A549 (cell line): ENCODE measurements around the gene LARGE2. TPM values are rescaled to one million over a fixed set of nuclear protein-coding genes. Genes with fewer than 3 reads are reported as not detected.

Experiments
- ATAC-seq, 2 experiments: fragments of 200-7000 bp in 1 of 2; fragments of >200 bp in 1 of 2; cut with Nextera tagmentation in 1 of 2; cut with Tn5 transposase in 1 of 2; 3 replicates each; pipeline versions ENCODE4 v1.8.0 to v1.9.1; 2018 to 2020; ENCODE audit warnings: mild to moderate bottlenecking in 1 of 2, moderate library complexity in 1 of 2
- CTCF ChIA-PET: fragments of 300-600 bp; sonication (Branson Sonifier 250); formaldehyde crosslinking; extraction: SDS; loops from one replicate; lab custom pipeline; 2021; ENCODE audit warnings: antibody characterized with exemption, inconsistent platforms; lab: Yijun Ruan, JAX
- POLR2A ChIA-PET: fragments of 350-600 bp; formaldehyde crosslinking; extraction: SDS; loops from one replicate; lab custom pipeline; 2021; ENCODE audit warnings: antibody characterized with exemption, inconsistent platforms; lab: Yijun Ruan, JAX
- DNase-seq, 2 experiments: peaks; one replicate each; pipeline versions ENCODE4 v3.0.0 to v3.0.0-alpha.2; 2011 to 2016; ENCODE audit warnings: low read depth in 1 of 2, low spot score in 1 of 2
- FAIRE-seq: peaks from 2 replicates; lab custom pipeline; 2011; peaks lifted over from hg19 to GRCh38; lab: Jason Lieb, UNC
- H3K27ac ChIP-seq, 2 experiments: fragments of >200 bp; sonication (Bioruptor Twin); formaldehyde crosslinking; 3 replicates each; pipeline ENCODE4 v1.5.1; 2016 to 2017
- H3K4me1 ChIP-seq: fragments of >200 bp; sonication (Bioruptor Twin); formaldehyde crosslinking; 3 replicates; pipeline ENCODE4 v1.6.1; 2016
- H3K4me2 ChIP-seq: fragments of >200 bp; sonication (Bioruptor Twin); formaldehyde crosslinking; 3 replicates; pipeline ENCODE4 v1.6.1; 2016
- H3K4me3 ChIP-seq: fragments of >200 bp; sonication (Bioruptor Twin); formaldehyde crosslinking; 3 replicates; pipeline ENCODE4 v1.5.1; 2016
- H3K9me3 ChIP-seq: fragments of >200 bp; sonication (Bioruptor Twin); formaldehyde crosslinking; 3 replicates; pipeline ENCODE4 v1.6.1; 2016
- BHLHE40 ChIP-seq: IDR thresholded peaks from 2 replicates; pipeline ENCODE4 v1.6.1; 2012; ENCODE audit warnings: low read depth, low read length, inconsistent platforms
- CBX8 ChIP-seq: fragments of 200-600 bp; sonication (generic); IDR thresholded peaks from 2 replicates; pipeline ENCODE4 v1.6.1; 2016
- CHD2 ChIP-seq: fragments of 150-350 bp; IDR thresholded peaks from 2 replicates; pipeline ENCODE4 v1.6.1; 2014; ENCODE audit warnings: low read length; ENCODE audit not compliant: partially characterized antibody
- ESRRA ChIP-seq: fragments of 150-350 bp; IDR thresholded peaks from 2 replicates; pipeline ENCODE4 v1.6.1; 2014; ENCODE audit warnings: mild to moderate bottlenecking, low read length, borderline replicate concordance
- FOSB ChIP-seq: fragments of 250-450 bp; sonication (Bioruptor Pico); IDR thresholded peaks from 2 replicates; pipeline ENCODE4 v1.5.0; 2020; ENCODE audit warnings: mild to moderate bottlenecking, moderate library complexity
- HOXB13 ChIP-seq: fragments of 250-450 bp; sonication (Bioruptor Pico); IDR thresholded peaks from 2 replicates; pipeline ENCODE4 v1.5.0; 2020; ENCODE audit warnings: low read depth, mild to moderate bottlenecking, moderate library complexity
- HOXB5 ChIP-seq: fragments of 250-450 bp; sonication (Bioruptor Pico); IDR thresholded peaks from 2 replicates; pipeline ENCODE4 v1.5.0; 2020; ENCODE audit warnings: mild to moderate bottlenecking, moderate library complexity
- JUN ChIP-seq, 2 experiments: fragments of >200 bp; sonication (Bioruptor Twin); formaldehyde crosslinking; IDR thresholded peaks; 2 replicates in 1 of 2; 3 replicates in 1 of 2; pipeline ENCODE4 v1.6.1; 2016 to 2017
- JUNB ChIP-seq: fragments of >200 bp; sonication (Bioruptor Twin); formaldehyde crosslinking; IDR thresholded peaks from 2 replicates; pipeline ENCODE4 v1.6.1; 2016
- KDM5A ChIP-seq: fragments of 200-600 bp; sonication (generic); IDR thresholded peaks from 2 replicates; pipeline ENCODE4 v1.6.1; 2016; ENCODE audit warnings: antibody characterized with exemption, mild to moderate bottlenecking
- NFE2L2 ChIP-seq: fragments of 150-350 bp; conservative IDR thresholded peaks from 2 replicates; pipeline ENCODE4 v1.6.1; 2014; ENCODE audit warnings: low read length
- NPAS2 ChIP-seq: fragments of 250-450 bp; sonication (Bioruptor Pico); IDR thresholded peaks from 2 replicates; pipeline ENCODE4 v1.8.0; 2022; ENCODE audit warnings: mild to moderate bottlenecking, moderate library complexity, borderline replicate concordance
- PHF8 ChIP-seq: fragments of 200-600 bp; sonication (generic); IDR thresholded peaks from 2 replicates; pipeline ENCODE4 v1.6.1; 2016; ENCODE audit warnings: low read depth, mild to moderate bottlenecking, antibody characterized with exemption, moderate library complexity, borderline replicate concordance
- POLR2A ChIP-seq: IDR thresholded peaks from 2 replicates; pipeline ENCODE4 v1.6.1; 2012; ENCODE audit warnings: mild to moderate bottlenecking, low read length
- POLR2AphosphoS2 ChIP-seq: conservative IDR thresholded peaks from 2 replicates; pipeline ENCODE4 v1.6.1; 2012; ENCODE audit warnings: low read length, improper control_type of control experiment, inconsistent platforms
- RCOR1 ChIP-seq: fragments of 150-350 bp; IDR thresholded peaks from 2 replicates; pipeline ENCODE4 v1.6.1; 2014; ENCODE audit warnings: antibody characterized with exemption, low read length, low read depth
- RNF2 ChIP-seq: fragments of 200-600 bp; sonication (generic); IDR thresholded peaks from 2 replicates; pipeline ENCODE4 v1.6.1; 2016; ENCODE audit warnings: low read depth, mild to moderate bottlenecking, antibody characterized with exemption, moderate library complexity, borderline replicate concordance
- SMC3 ChIP-seq: fragments of >200 bp; sonication (Bioruptor Twin); formaldehyde crosslinking; IDR thresholded peaks from 3 replicates; pipeline ENCODE4 v1.6.1; 2018; ENCODE audit warnings: inconsistent platforms
- TFCP2L1 ChIP-seq: fragments of 250-450 bp; sonication (Bioruptor Pico); IDR thresholded peaks from 2 replicates; pipeline ENCODE4 v1.5.0; 2021; ENCODE audit warnings: mild to moderate bottlenecking
- TP53 ChIP-seq: fragments of 250-450 bp; sonication (Bioruptor Pico); IDR thresholded peaks from 2 replicates; pipeline ENCODE4 v1.5.0; 2021; ENCODE audit warnings: mild to moderate bottlenecking, moderate library complexity
- ZC3H11A ChIP-seq: fragments of 450-650 bp; IDR thresholded peaks from 2 replicates; pipeline ENCODE4 v1.6.1; 2014; ENCODE audit warnings: antibody characterized with exemption, mild to moderate bottlenecking
- ZNF302 ChIP-seq: fragments of 250-450 bp; sonication (Bioruptor Pico); IDR thresholded peaks from 2 replicates; pipeline ENCODE4 v1.9.0; 2021; ENCODE audit warnings: inconsistent platforms, mild to moderate bottlenecking, moderate library complexity
- WGBS: methylation state at CpG from one replicate; pipeline ENCODE4 v1.1.6; 2017; ENCODE audit errors: missing lambda C conversion rate; 5-methylcytosine and 5-hydroxymethylcytosine counted together
- polyA plus RNA-seq, 4 experiments: library from polyadenylated mRNA; depleted of rRNA in 3 of 4; stranded (reverse); fragments of >200 nt; fragmentation: RNase III in 1 of 4; extraction: RNeasy Plus Mini Kit Qiagen cat#74134 plus additional on column Dnase treatment in 1 of 4; gene quantifications; 2 replicates in 3 of 4; 3 replicates in 1 of 4; pipeline ENCODE4 v1.2.3, GENCODE V29; 2011 to 2017
- TF ChIP-seq, protein P1 (sequence below): fragments of 200-600 bp; sonication (generic); IDR thresholded peaks from 2 replicates; pipeline ENCODE4 v1.6.1; 2016; ENCODE audit warnings: antibody characterized with exemption, mild to moderate bottlenecking, moderate library complexity
- TF ChIP-seq, protein P2 (sequence below): IDR thresholded peaks from 2 replicates; pipeline ENCODE4 v1.6.1; 2012; ENCODE audit warnings: low read depth, borderline replicate concordance
- TF ChIP-seq, protein P3 (sequence below): IDR thresholded peaks from 2 replicates; pipeline ENCODE4 v1.6.1; 2012
- TF ChIP-seq, protein P4 (sequence below): fragments of >200 bp; sonication (Bioruptor Twin); formaldehyde crosslinking; IDR thresholded peaks from 3 replicates; pipeline ENCODE4 v1.6.1; 2016

LARGE2 gene
- polyA plus RNA-seq, 2 of the 4 experiments (the other 2 are of a cell fraction), result 0.97 to 2.3 TPM

DNA sequence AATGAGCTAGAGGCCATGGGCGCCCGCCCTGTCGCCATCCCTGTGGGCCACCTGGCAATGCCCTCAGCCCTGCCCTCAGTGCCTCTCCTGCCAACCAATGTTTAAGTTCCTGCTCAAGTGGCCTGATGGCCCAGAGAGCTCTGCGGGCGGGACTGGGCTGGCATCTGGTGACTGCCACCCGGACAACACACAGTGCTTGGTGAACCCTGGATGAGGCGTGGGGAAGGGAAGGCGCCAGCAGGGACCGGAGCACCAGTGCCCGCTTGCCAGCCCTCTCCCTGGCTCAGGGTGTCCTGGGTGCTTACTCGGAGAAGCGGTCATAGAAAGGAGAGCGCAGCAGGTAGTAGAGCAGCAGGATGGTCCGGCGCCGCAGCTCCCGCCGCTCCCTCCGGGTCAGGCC is 8.9 kb upstream of the LARGE2 start:
- Histone ChIP-seq H3K4me2 (no peak overlapping the region), H3K4me3 (no peak overlapping the region), H3K4me1 (peaks cover 8% of the 10 kb centered on the region; the same call in 1 of the 3 replicates), H3K27ac (no peak overlapping the region), H3K9me3 (no peaks in the 10 kb centered on the region)
- CTCF ChIA-PET, result interaction anchor here (1.5 kb wide), 2 partner anchors 41 to 42 kb away, joined by 3 to 4 read pairs; no protein-coding TSS in a partner anchor
- POLR2A ChIA-PET, result no interaction called here
- no peak for ATAC-seq
- WGBS, result 97% methylated on average over 19 of the region's 19 CpGs
- TF ChIP-seq POLR2AphosphoS2 (no peak), NFE2L2 (no peak), NPAS2 (no peak), ZNF302 (CRISPR knock-in tag) (no peak), JUN (IDR thresholded peaks at IDR 0.05) (no peak), CBX8 (no peak), BHLHE40 (no peak), RCOR1 (no peak)
- TF ChIP-seq, protein P1, sequence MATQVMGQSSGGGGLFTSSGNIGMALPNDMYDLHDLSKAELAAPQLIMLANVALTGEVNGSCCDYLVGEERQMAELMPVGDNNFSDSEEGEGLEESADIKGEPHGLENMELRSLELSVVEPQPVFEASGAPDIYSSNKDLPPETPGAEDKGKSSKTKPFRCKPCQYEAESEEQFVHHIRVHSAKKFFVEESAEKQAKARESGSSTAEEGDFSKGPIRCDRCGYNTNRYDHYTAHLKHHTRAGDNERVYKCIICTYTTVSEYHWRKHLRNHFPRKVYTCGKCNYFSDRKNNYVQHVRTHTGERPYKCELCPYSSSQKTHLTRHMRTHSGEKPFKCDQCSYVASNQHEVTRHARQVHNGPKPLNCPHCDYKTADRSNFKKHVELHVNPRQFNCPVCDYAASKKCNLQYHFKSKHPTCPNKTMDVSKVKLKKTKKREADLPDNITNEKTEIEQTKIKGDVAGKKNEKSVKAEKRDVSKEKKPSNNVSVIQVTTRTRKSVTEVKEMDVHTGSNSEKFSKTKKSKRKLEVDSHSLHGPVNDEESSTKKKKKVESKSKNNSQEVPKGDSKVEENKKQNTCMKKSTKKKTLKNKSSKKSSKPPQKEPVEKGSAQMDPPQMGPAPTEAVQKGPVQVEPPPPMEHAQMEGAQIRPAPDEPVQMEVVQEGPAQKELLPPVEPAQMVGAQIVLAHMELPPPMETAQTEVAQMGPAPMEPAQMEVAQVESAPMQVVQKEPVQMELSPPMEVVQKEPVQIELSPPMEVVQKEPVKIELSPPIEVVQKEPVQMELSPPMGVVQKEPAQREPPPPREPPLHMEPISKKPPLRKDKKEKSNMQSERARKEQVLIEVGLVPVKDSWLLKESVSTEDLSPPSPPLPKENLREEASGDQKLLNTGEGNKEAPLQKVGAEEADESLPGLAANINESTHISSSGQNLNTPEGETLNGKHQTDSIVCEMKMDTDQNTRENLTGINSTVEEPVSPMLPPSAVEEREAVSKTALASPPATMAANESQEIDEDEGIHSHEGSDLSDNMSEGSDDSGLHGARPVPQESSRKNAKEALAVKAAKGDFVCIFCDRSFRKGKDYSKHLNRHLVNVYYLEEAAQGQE, result no peak
- TF ChIP-seq, all 56 proteins: peak for 0
- DNase-seq (no peak), FAIRE-seq (no peak)

DNA sequence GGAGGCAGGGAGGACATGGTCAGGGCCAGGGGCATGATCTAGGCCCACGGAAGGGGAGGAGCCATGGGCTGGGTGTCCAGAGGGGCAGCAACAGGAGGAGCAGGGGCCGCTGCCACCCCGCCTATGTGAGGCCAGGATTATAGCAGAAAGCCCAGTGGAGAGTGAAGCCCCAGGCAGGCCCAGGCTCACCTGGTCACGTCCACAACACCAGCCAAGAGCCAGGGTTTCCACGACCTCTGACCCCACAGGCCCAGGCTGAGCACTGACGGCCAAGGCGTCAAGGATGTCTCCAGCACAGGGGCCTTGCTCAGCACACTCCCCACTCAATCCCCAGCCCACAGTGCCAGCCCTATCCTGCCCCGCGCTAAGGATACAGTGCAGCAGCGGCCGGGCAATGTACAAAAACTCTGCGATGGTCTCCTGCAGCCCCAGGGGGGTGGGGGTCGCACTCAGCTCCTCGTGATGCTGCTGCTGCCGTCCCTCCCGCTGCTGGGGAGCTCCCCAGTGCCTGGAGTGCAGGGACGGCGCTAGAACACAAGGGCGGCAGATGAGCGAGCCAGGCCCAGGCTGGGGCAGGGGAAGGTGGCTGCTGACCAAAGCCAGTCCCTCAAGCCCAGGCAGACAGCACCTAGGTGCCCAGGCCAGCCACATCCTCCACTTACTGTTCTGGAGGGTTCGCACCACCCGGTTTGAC is 8.4 kb upstream of the LARGE2 start:
- no peaks in the 10 kb centered on the region for H3K9me3 ChIP-seq
- TF ChIP-seq, protein P2, sequence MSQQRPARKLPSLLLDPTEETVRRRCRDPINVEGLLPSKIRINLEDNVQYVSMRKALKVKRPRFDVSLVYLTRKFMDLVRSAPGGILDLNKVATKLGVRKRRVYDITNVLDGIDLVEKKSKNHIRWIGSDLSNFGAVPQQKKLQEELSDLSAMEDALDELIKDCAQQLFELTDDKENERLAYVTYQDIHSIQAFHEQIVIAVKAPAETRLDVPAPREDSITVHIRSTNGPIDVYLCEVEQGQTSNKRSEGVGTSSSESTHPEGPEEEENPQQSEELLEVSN, result no peak
- TF ChIP-seq, protein P3, sequence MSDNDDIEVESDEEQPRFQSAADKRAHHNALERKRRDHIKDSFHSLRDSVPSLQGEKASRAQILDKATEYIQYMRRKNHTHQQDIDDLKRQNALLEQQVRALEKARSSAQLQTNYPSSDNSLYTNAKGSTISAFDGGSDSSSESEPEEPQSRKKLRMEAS, result no peak
- TF ChIP-seq HOXB5 (CRISPR knock-in tag), result no peak
- no peak for TF ChIP-seq RNF2
- TF ChIP-seq POLR2A, result no peak
- no peak for TF ChIP-seq ZC3H11A
- no peak for TF ChIP-seq TFCP2L1 (CRISPR knock-in tag)
- TF ChIP-seq RCOR1, result no peak
- no peak overlapping the region for H3K4me2 ChIP-seq
- POLR2A ChIA-PET, result no interaction called here
- WGBS, result 85% methylated on average over 16 of the region's 22 CpGs
- CTCF ChIA-PET, result interaction anchor here (1.5 to 2.3 kb wide), 2 partner anchors 15 to 43 kb away, joined by 4 to 5 read pairs; no protein-coding TSS in a partner anchor
- H3K4me3 ChIP-seq, result no peak overlapping the region
- peaks cover 12% of the 10 kb centered on the region; the same call in 2 of the 3 replicates for H3K4me1 ChIP-seq
- FAIRE-seq (no peak), DNase-seq (no peak), ATAC-seq (no peak)
- H3K27ac ChIP-seq, result no peak overlapping the region

DNA sequence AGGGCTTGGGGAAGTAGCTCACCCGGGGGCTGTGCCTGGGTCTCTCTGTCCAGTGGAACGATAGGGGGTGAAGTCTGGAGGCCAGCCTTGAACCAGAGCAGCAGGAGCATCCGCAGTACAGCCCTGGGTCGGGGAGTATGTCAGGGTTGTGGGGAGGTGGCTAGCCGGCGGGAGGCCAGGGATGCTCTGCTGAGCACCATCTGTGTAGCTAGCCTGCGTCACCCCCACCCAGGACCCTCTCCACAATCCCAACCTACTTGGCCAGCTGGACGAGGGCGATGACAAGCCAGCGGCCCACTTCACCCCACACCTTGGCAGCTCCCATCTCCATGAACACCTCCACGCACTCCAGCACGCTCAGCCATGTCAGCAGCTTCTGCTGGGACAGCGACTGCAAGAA is 7.0 kb upstream of the LARGE2 start:
- no peak for ATAC-seq
- CTCF ChIA-PET, result interaction anchor here (0.9 to 2.3 kb wide), 2 partner anchors 17 to 73 kb away, joined by 4 to 5 read pairs; no protein-coding TSS in a partner anchor
- FAIRE-seq, result no peak

More for the DNA sequence above, 7.0 kb upstream of the LARGE2 start:
- POLR2A ChIA-PET, result no interaction called here
- peaks cover 13% of the 10 kb centered on the region; the same call in 2 of the 3 replicates for H3K4me1 ChIP-seq
- H3K4me3 ChIP-seq, result no peak overlapping the region
- no peak for TF ChIP-seq JUNB
- no peak for TF ChIP-seq SMC3
- TF ChIP-seq TP53 (CRISPR knock-in tag), result no peak
- TF ChIP-seq, protein P4, sequence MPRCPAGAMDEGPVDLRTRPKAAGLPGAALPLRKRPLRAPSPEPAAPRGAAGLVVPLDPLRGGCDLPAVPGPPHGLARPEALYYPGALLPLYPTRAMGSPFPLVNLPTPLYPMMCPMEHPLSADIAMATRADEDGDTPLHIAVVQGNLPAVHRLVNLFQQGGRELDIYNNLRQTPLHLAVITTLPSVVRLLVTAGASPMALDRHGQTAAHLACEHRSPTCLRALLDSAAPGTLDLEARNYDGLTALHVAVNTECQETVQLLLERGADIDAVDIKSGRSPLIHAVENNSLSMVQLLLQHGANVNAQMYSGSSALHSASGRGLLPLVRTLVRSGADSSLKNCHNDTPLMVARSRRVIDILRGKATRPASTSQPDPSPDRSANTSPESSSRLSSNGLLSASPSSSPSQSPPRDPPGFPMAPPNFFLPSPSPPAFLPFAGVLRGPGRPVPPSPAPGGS, result no peak
- no peak for TF ChIP-seq TFCP2L1 (CRISPR knock-in tag)
- TF ChIP-seq PHF8, result no peak
- TF ChIP-seq, protein P2, result no peak
- TF ChIP-seq FOSB (CRISPR knock-in tag), result no peak
- TF ChIP-seq ESRRA, result no peak
- TF ChIP-seq KDM5A, result no peak
- TF ChIP-seq CHD2, result no peak
- TF ChIP-seq HOXB13, result no peak
- 84% methylated on average over 10 of the region's 13 CpGs for WGBS
- H3K27ac ChIP-seq, result no peak overlapping the region
- H3K4me2 ChIP-seq, result no peak overlapping the region
- no peaks in the 10 kb centered on the region for H3K9me3 ChIP-seq
- DNase-seq, result no peak
